Activated naive CD8-positive, alpha-beta T cell treated with anti-CD3 and anti-CD28 coated beads for 36 hours (primary cell): ENCODE measurements around the gene DNAI4. TPM values are rescaled to one million over a fixed set of nuclear protein-coding genes. Genes with fewer than 3 reads are reported as not detected.

Source experiments
- DNase-seq: peaks from one replicate; pipeline ENCODE4 v3.0.0; 2021
- H3K27ac Mint-ChIP-seq: one replicate; pipeline ENCODE4 v1.8.0; 2022; ENCODE audit warnings: mild to moderate bottlenecking, moderate library complexity, mixed read lengths
- H3K27me3 Mint-ChIP-seq: one replicate; pipeline ENCODE4 v1.8.0; 2022; ENCODE audit warnings: mild to moderate bottlenecking, mixed read lengths
- H3K36me3 Mint-ChIP-seq: one replicate; pipeline ENCODE4 v1.8.0; 2021; ENCODE audit warnings: mild to moderate bottlenecking, mixed read lengths
- H3K4me1 Mint-ChIP-seq: one replicate; pipeline ENCODE4 v1.8.0; 2021; ENCODE audit warnings: mixed read lengths
- H3K4me3 Mint-ChIP-seq: one replicate; pipeline ENCODE4 v1.8.0; 2022; ENCODE audit warnings: mild to moderate bottlenecking, moderate library complexity, mixed read lengths
- H3K9me3 Mint-ChIP-seq: one replicate; pipeline ENCODE4 v1.8.0; 2022; ENCODE audit warnings: mixed read lengths
- total RNA-seq, 2 experiments: library from RNA; stranded (reverse); gene quantifications; one replicate each; pipeline ENCODE4 v1.2.3, GENCODE V29; 2021

DNAI4 gene
- total RNA-seq, 2 experiments from 2014 or later: 1.2 to 1.4 TPM

GRCh38 chr1:66933887-66934700 lies 9.4 kb upstream of the DNAI4 start:
- Mint-ChIP-seq H3K4me1 (peaks cover 55% of the 10 kb centered on the region), H3K4me3 (peak overlapping the region; percentile 77), H3K9me3 (peaks cover 2% of the 10 kb centered on the region), H3K27me3 (no peaks in the 10 kb centered on the region), H3K36me3 (peaks cover 36% of the 10 kb centered on the region), H3K27ac (peak overlapping the region; percentile 73)
- DNase-seq: no peak

GRCh38 chr1:66932291-66932690 lies 7.6 kb upstream of the DNAI4 start:
- Mint-ChIP-seq H3K27me3 (no peaks in the 10 kb centered on the region), H3K4me3 (peak overlapping the region; percentile 66), H3K9me3 (peaks cover 2% of the 10 kb centered on the region), H3K27ac (peak overlapping the region; percentile 59), H3K4me1 (peaks cover 53% of the 10 kb centered on the region), H3K36me3 (peaks cover 38% of the 10 kb centered on the region)
- no peak for DNase-seq

GRCh38 chr1:66931590-66931989 lies 6.9 kb upstream of the DNAI4 start:
- Mint-ChIP-seq H3K36me3 (peaks cover 31% of the 10 kb centered on the region), H3K9me3 (peaks cover 2% of the 10 kb centered on the region), H3K27ac (peak overlapping the region; percentile 87), H3K27me3 (no peaks in the 10 kb centered on the region), H3K4me3 (peak overlapping the region; percentile 87), H3K4me1 (peaks cover 49% of the 10 kb centered on the region)
- no peak for DNase-seq

GRCh38 chr1:66930823-66931174 lies 6.1 kb upstream of the DNAI4 start:
- Mint-ChIP-seq H3K27ac (peak overlapping the region; percentile 87), H3K9me3 (no peaks in the 10 kb centered on the region), H3K27me3 (no peaks in the 10 kb centered on the region), H3K4me1 (peaks cover 52% of the 10 kb centered on the region), H3K36me3 (peaks cover 31% of the 10 kb centered on the region), H3K4me3 (peak overlapping the region; percentile 87)
- DNase-seq: no peak

GRCh38 chr1:66929999-66930822 lies 5.6 kb upstream of the DNAI4 start:
- H3K4me3 Mint-ChIP-seq: peak overlapping the region; percentile 87
- no peaks in the 10 kb centered on the region for H3K9me3 Mint-ChIP-seq
- peaks cover 48% of the 10 kb centered on the region for H3K4me1 Mint-ChIP-seq
- H3K27ac Mint-ChIP-seq: peak overlapping the region; percentile 87
- DNase-seq: peak; percentile 97
- H3K36me3 Mint-ChIP-seq: peaks cover 27% of the 10 kb centered on the region
- H3K27me3 Mint-ChIP-seq: peaks cover 1% of the 10 kb centered on the region

GRCh38 chr1:66929691-66929998 lies 5.0 kb upstream of the DNAI4 start:
- peaks cover 27% of the 10 kb centered on the region for H3K36me3 Mint-ChIP-seq
- H3K4me1 Mint-ChIP-seq: peaks cover 46% of the 10 kb centered on the region
- DNase-seq: no peak
- H3K27ac Mint-ChIP-seq: peak overlapping the region; percentile 87
- H3K9me3 Mint-ChIP-seq: no peaks in the 10 kb centered on the region
- H3K27me3 Mint-ChIP-seq: peaks cover 3% of the 10 kb centered on the region
- peak overlapping the region; percentile 87 for H3K4me3 Mint-ChIP-seq

GRCh38 chr1:66929146-66929688 lies 4.6 kb upstream of the DNAI4 start:
- Mint-ChIP-seq H3K27ac (peak overlapping the region; percentile 87), H3K9me3 (no peaks in the 10 kb centered on the region), H3K4me1 (peaks cover 43% of the 10 kb centered on the region), H3K27me3 (peaks cover 3% of the 10 kb centered on the region), H3K36me3 (peaks cover 27% of the 10 kb centered on the region), H3K4me3 (peak overlapping the region; percentile 87)
- DNase-seq: no peak

- peaks cover 3% of the 10 kb centered on the region for H3K27me3 Mint-ChIP-seq
- no peak overlapping the region for H3K27ac Mint-ChIP-seq
- H3K4me1 Mint-ChIP-seq: peaks cover 44% of the 10 kb centered on the region
Measured at GRCh38 chr1:66927528-66927927, 2.9 kb upstream of the DNAI4 start.

GRCh38 chr1:66925944-66926343 lies 1.3 kb upstream of the DNAI4 start:
- Mint-ChIP-seq H3K27me3 (peaks cover 3% of the 10 kb centered on the region), H3K36me3 (peaks cover 15% of the 10 kb centered on the region), H3K27ac (peak overlapping the region; percentile 97), H3K4me1 (peaks cover 43% of the 10 kb centered on the region), H3K4me3 (peak overlapping the region; percentile 93), H3K9me3 (no peaks in the 10 kb centered on the region)
- no peak for DNase-seq

More at GRCh38 chr1:66927528-66927927, 2.9 kb upstream of the DNAI4 start:
- Mint-ChIP-seq H3K9me3 (no peaks in the 10 kb centered on the region), H3K36me3 (peaks cover 26% of the 10 kb centered on the region), H3K4me3 (no peak overlapping the region)
- no peak for DNase-seq

- Mint-ChIP-seq H3K36me3 (peaks cover 12% of the 10 kb centered on the region), H3K27me3 (peaks cover 3% of the 10 kb centered on the region), H3K4me1 (peaks cover 43% of the 10 kb centered on the region)
Measured at GRCh38 chr1:66925558-66925910, 878 bp upstream of the DNAI4 start.

GRCh38 chr1:66920543-66920942 lies 4.1 kb downstream of the DNAI4 start:
- peaks cover 17% of the 10 kb centered on the region for H3K36me3 Mint-ChIP-seq

More at GRCh38 chr1:66925558-66925910, 878 bp upstream of the DNAI4 start:
- Mint-ChIP-seq H3K9me3 (no peaks in the 10 kb centered on the region), H3K4me3 (peak overlapping the region; percentile 93), H3K27ac (peak overlapping the region; percentile 97)
- DNase-seq: no peak

GRCh38 chr1:66919828-66920227 lies 4.8 kb downstream of the DNAI4 start:
- Mint-ChIP-seq H3K4me1 (peaks cover 15% of the 10 kb centered on the region), H3K27me3 (no peaks in the 10 kb centered on the region), H3K36me3 (peaks cover 17% of the 10 kb centered on the region), H3K4me3 (no peak overlapping the region), H3K9me3 (peaks cover 3% of the 10 kb centered on the region), H3K27ac (no peak overlapping the region)
- no peak for DNase-seq

More at GRCh38 chr1:66920543-66920942, 4.1 kb downstream of the DNAI4 start:
- peaks cover 15% of the 10 kb centered on the region for H3K4me1 Mint-ChIP-seq
- H3K4me3 Mint-ChIP-seq: no peak overlapping the region
- H3K27ac Mint-ChIP-seq: no peak overlapping the region
- no peak for DNase-seq
- peaks cover 3% of the 10 kb centered on the region for H3K9me3 Mint-ChIP-seq
- H3K27me3 Mint-ChIP-seq: peaks cover 3% of the 10 kb centered on the region

GRCh38 chr1:66919063-66919462 lies 5.6 kb downstream of the DNAI4 start:
- DNase-seq: no peak
- Mint-ChIP-seq H3K27me3 (no peaks in the 10 kb centered on the region), H3K36me3 (peaks cover 17% of the 10 kb centered on the region), H3K9me3 (peaks cover 3% of the 10 kb centered on the region), H3K4me1 (peaks cover 15% of the 10 kb centered on the region), H3K4me3 (no peak overlapping the region), H3K27ac (no peak overlapping the region)

GRCh38 chr1:66917476-66917875 lies 7.2 kb downstream of the DNAI4 start:
- H3K36me3 Mint-ChIP-seq: peaks cover 17% of the 10 kb centered on the region
- DNase-seq: no peak
- H3K9me3 Mint-ChIP-seq: peaks cover 3% of the 10 kb centered on the region
- no peaks in the 10 kb centered on the region for H3K27me3 Mint-ChIP-seq
- H3K27ac Mint-ChIP-seq: no peak overlapping the region
- H3K4me3 Mint-ChIP-seq: no peak overlapping the region
- H3K4me1 Mint-ChIP-seq: peaks cover 4% of the 10 kb centered on the region

- H3K27me3 Mint-ChIP-seq: no peaks in the 10 kb centered on the region
- H3K36me3 Mint-ChIP-seq: peaks cover 17% of the 10 kb centered on the region
- H3K9me3 Mint-ChIP-seq: peaks cover 3% of the 10 kb centered on the region
- H3K4me1 Mint-ChIP-seq: no peaks in the 10 kb centered on the region
- H3K4me3 Mint-ChIP-seq: no peak overlapping the region
- H3K27ac Mint-ChIP-seq: no peak overlapping the region
- DNase-seq: no peak
Measured at GRCh38 chr1:66916320-66916719, 8.3 kb downstream of the DNAI4 start.
